NCI-H128 (cell line): ENCODE measurements around the gene GPR32.
"Not testable (repeated sequence)": the region's sequence is repeated elsewhere in the genome, so short reads cannot be mapped to it uniquely, and the experiment has no call there.

ENCODE experiments used
- DNase-seq: peaks from one replicate; lab custom pipeline; 2025; ENCODE audit not compliant: unreplicated experiment; lab: John Stamatoyannopoulos, UW

Gene GPR32

DNA sequence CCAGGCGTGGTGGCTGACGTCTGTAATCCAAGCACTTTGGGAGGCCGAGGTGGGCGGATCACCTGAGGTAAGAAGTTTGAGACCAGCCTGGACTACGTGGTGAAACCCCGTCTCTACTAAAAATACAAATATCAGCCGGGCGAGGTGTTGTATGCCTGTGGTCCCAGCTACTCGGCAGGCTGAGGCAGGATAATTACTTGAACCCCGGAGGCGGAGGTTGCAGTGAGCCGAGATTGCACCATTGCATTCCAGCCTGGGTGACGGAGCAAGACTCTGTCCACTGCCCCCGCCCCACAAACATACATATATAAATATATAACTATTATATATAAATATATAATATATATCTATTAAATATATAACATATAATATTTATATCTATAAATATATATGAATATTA, 23.1 kb upstream of the GPR32 start:
- DNase-seq: not testable (repeated sequence)

DNA sequence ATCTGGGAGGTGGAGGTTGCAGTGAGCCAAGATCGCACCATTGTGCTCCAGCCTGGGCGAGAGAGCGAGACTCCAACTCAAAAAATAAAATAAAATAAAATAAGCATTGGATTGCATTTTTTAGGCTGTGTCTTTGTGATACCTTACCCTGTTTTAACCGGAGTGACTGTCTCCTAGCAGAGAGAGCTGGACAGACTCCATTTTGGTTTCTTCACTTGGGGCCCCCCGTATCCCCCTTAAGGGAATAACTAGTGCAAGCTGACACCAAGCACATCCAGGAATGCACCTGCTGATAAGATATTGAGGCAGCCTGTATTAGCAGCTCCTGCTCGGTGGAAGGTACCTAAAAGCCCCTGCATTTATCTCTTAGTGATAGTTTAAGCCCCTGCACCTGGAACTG, 20.8 kb upstream of the GPR32 start:
- DNase-seq: no peak

DNA sequence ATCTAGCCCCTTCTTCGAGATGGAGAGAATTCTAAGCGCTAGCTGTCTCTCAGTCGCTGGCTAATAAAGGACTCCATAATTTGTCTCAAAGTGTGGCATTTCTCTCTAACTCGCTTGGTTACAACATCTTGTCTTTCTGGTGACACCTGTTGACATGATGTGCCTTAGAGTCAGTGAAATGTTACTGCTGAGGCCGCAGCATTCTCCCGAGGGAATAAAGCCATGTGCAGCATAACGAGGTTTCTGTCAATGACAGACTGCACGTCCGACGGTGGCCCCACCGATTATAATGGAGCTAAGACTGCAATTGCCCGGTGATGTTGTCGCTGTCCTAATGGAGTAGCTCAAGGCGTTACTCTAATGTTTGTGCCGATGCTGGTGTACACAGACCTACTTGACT, 20.3 kb upstream of the GPR32 start:
- DNase-seq: no peak

- no peak for DNase-seq
Measured at GRCh38 chr19:50753879-50754278, 16.4 kb upstream of the GPR32 start.

- DNase-seq: not testable (repeated sequence)
Measured at GRCh38 chr19:50756244-50756643, 14.0 kb upstream of the GPR32 start.

DNA sequence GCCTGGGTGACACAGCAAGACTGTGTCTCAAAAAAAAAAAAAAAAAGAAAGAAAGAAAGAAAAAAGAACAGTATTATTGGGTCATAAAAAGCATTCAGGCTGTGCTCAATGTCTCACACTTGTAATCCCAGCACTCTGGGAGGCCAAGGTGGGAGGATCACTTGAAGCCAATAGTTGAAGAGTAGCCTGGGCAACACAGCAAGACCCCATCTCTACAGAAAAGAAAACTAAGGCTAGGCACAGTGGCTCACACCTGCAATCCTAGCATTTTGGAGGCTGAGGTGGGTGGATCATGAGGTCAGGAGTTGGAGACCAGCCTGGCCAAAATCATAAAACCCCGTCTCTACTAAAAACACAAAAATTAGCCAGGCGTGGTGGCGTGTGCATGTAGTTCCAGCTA, 12.6 kb upstream of the GPR32 start:
- DNase-seq: not testable (repeated sequence)

DNA sequence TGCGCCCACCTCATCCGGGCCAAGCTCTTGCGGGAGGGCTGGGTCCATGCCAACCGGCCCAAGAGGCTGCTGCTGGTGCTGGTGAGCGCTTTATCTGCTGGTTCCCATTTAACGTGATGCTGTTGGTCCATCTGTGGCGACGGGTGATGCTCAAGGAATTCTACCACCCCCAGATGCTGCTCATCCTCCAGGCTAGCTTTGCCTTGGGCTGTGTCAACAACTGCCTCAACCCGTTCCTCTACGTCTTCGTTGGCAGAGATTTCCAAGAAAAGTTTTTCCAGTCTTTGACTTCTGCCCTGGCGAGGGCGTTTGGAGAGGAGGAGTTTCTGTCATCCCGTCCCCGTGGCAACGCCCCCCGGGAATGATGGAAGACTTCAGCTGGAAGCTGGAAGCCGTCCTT, 11.2 kb upstream of the GPR32 start:
- not testable (repeated sequence) for DNase-seq

GRCh38 chr19:50759886-50760285, 10.4 kb upstream of the GPR32 start:
- no peak for DNase-seq

DNA sequence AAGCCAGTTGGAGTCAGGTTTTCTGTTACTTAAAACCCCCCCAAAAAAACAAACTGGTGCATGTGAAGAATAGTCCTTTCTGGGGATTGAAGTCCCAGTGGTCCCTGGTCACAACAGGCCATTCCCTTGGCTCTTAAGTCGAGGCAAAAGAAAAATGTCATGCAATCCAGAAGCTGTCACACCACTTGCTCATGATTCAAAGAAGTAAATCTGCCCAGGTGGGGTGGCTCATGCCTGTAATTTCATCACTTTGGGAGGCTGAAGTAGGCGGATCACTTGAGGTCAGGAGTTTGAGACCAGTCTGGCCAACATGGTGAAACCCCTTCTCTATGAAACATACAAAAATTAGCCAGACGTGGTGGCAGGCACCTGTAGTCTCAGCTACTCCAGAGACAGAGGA, 8.8 kb upstream of the GPR32 start:
- not testable (repeated sequence) for DNase-seq

DNA sequence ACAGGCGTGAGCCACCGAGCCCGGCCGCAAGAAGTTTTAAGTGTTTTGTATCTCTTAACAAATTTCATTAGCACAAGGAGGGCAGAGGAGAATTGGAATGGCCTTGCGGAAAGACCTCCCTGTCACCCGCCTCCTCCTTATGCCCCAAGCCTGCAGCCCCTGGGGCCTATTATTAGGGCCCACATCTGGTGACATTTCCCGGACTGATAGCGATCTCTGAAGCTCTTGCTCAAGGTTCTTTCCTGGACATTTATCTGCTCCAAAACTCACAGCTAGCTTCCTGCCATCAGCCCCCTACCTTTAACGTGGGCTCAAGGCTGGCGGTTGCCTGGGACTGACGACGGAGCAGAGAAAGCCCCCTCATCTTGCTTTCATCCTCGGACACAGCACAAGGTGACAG, 6.7 kb upstream of the GPR32 start:
- not testable (repeated sequence) for DNase-seq

- no peak for DNase-seq
Measured at GRCh38 chr19:50764409-50764808, 5.9 kb upstream of the GPR32 start.

- DNase-seq: not testable (repeated sequence)
Measured at GRCh38 chr19:50766746-50767145, 3.5 kb upstream of the GPR32 start.

GRCh38 chr19:50767263-50767662, 3.0 kb upstream of the GPR32 start:
- not testable (repeated sequence) for DNase-seq

- DNase-seq: no peak
Measured at GRCh38 chr19:50768277-50768676, 2.0 kb upstream of the GPR32 start.

- no peak for DNase-seq
Measured at GRCh38 chr19:50770888-50771287, 624 bp downstream of the GPR32 start.

GRCh38 chr19:50772476-50772875, 2.2 kb downstream of the GPR32 start:
- DNase-seq: no peak

DNA sequence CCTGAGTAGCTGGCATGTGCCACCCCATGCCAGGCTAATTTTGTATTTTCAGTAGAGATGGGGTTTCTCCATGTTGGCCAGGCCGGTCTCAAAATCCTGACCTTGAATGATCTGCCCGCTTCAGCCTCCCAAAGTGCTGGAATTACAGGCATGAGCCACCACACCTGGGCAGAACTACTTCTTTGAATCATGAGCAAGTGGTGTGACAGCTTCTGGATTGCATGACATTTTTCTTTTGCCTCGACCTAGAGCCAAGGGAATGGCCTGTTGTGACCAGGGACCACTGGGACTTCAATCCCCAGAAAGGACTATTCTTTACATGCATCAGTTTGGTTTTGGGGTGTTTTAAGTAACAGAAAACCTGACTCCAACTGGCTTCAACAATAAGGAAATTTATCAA, 2.6 kb downstream of the GPR32 start:
- not testable (repeated sequence) for DNase-seq

GRCh38 chr19:50773454-50773853, 3.2 kb downstream of the GPR32 start:
- not testable (repeated sequence) for DNase-seq

DNA sequence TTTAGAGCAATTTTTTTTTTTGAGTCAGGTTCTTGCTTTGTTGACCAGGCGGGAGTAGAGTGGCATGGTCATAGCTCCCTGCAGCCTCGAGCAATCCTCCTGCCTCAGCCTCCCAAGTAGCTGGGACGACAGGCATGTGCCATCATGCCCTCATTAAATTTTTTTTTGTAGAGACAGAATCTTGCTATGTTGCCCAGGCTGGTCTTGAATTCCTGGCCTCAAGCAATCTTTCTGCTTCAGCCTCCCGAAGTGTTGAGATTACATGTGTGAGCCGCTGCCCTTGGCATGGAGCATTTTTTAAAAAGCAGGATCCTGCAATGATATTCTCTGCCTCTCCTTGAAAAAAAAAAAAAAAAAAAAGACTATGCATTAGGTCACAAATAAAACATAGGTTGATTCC, 5.9 kb downstream of the GPR32 start:
- no peak for DNase-seq

- no peak for DNase-seq
Measured at GRCh38 chr19:50777261-50777660, 7.0 kb downstream of the GPR32 start.

DNA sequence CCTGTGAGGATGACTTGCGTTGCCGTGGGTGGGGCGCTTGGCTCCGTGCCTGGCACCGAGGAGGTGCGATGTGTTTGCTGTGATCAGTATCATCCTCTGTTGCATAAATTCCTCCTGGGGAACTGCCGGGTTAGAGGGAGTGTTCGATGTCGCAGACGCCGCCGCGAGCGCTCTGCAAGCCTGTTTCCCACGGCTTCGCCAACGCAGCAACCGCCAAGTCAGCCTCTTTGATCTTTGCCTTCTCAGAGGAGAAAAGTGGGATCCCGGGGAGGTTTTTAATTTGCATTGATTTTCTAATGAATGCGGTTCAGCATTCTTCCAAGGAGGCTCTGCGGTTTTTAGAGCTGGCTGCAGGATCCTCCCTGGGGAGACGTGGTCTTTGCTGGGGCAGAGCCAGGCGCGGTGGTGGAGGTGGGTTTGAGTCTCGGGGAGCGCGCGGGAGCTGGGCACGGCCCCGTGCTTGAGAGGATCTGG, 7.6 kb downstream of the GPR32 start:
- DNase-seq: no peak

GRCh38 chr19:50778906-50779430, 8.7 kb downstream of the GPR32 start:
- DNase-seq: no peak
